GM18499 (cell line): ENCODE data around the gene NHP2.

Source experiments
- ATAC-seq: cut with Tn5 transposase; IDR thresholded peaks from one replicate; pipeline ENCODE4 v1.9.1; 2021; ENCODE audit warnings: moderate number of reproducible peaks; ENCODE audit not compliant: insufficient read depth, unreplicated experiment

NHP2 gene

DNA sequence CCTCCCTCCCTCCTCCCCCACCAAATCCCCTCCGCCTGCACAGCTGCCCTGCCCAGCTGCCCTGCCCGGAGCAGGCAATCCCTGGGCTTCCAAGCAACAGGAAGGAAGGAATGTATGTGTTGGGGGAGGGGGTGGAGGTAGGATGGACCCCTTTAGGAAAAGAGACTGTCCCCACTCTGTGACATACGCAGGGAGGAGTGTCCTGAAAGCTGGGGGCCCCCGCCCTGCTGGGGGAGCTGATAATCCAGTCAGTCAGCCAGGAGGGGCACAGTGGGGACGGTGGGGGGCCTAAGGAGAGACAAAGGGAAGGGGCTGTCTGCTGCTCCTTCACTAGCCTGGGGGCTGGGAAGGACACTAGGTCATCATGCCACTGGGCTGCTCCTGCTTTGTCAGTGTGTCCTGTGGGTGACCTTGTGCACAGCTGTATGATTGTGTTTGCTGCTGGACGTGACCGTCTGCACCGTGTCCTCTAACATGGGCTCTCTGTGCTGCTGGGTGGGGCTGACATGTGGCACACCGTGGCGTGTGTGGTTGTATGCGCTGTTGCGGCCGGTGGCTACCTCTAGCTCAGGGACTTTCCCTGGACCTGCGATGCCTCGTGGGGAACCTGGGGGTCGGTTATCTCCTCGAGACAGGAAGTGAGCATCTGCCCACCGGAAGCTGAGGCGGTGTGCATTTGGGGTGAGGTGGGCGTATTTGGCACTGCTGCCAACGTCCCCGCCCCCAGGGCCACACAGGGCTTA, 37.4 kb downstream of the NHP2 start:
- ATAC-seq = no peak

GRCh38 chr5:178115814-178116142, 37.9 kb downstream of the NHP2 start:
- no peak for ATAC-seq

DNA sequence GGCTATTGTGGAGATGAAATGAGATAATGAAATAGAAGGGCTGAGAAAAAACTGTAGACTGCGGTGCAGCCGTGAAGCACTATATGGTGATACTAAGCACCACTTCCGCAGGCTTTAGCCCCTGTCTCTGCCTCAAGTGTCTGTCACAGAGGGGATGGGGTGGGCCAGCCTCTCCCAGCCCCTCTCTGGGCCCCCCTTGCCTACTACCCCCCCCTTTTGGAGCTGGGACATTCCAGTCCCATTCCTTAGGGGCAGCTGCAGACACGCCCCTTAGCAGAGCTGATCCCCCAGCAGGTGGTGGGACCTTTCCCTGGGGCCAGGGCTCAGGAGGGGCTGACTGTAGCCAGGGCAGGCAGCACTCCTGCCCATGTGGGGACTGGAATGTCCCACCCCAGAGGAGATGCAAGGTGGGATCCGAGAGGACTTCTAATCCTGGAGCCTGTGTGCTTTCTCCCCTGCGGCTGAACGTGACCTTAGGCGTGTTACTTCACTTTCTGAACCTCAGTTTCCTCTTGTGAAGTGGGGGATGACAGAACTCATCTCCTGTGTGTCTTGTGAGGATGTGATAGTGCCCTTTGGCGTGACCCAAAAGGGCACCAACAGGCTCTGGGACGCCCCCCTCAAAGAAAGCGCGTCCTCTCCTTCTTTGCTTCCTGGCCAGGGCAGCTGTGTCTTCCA, 38.4 kb downstream of the NHP2 start:
- ATAC-seq = no peak

- ATAC-seq = no peak
Measured at GRCh38 chr5:178114325-178115135, 39.2 kb downstream of the NHP2 start.

DNA sequence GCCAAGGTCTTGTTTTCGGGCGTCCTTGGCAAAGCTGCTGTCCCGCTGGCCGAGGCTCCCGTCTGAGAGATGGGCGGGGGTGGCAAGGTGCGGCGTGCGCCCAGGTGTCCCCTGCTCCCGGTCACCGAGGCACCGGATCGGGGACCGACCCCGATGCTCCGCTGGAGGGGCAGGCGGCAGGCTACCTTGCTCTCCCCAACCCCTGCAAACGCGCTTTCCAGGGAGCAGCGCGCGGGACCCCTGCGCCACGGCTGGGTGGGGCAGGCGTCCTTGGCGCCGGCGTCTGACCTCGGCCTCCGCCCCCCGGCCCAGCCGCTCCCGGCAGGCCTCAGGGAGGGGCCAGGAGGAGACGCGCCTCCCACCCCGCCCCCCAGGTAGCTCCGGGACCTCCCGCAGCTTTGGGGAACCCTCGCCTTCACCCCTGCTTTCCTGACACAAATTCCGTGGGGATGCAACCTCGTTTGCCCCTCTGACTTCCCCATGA, 39.8 kb downstream of the NHP2 start:
- ATAC-seq = no peak

DNA sequence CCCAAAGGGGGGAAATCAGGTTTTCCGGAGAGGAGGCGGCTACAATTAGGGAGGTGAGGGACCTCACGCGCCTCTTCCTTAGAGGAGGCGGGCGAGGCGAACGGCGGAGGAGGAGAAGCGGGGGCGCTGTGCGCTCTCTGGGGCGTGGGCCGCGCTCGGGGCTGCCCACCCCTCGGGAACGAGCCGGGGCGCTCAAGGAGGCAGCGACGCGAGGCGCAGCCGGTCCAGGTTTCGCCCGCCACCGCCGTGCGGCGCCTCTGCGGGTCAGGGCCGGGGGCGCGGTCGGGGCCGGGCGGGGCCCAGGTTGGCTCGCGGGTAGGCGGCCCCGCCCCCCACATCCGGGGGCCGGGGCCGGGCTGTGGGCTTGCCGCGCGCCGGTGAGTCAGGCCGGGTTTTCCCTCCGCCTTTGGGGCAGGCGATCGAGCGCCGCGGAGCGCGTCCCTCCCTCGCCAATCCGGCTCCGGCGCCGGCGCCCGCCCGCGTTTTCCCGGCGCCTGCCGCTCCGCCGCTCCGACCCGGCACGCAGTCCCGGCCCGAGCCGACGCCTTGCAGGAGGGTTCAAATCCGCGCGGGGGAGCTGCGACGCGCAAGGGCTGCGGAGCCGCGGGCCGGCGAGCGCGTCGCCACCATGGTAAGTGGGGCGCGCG, 40.4 kb downstream of the NHP2 start, which contains the start of gene N4BP3:
Gene N4BP3, plus strand, starts transcription at position 392 of the 647 bp plus-strand sequence. CDS start 6,052 bp downstream, outside the sequence.
- peak; percentile 33 for ATAC-seq

DNA sequence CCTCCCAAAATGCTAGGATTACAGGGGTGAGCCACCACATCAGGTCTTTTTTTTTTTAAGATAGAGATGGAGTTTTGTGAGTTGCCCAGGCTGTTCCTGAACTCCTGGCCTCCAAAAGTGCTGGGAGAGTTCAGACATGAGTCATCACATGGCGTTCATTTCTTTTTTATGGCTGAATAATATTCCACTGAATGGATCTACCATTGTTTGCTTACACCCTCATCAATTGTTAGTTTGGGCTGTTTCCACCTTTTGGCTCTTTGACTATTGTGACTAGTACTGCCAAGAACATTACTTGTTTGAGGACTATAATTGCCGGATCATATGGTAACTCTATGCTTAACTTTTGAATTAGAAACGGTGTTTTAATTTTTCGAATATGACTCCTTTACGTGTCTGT, 41.1 kb downstream of the NHP2 start:
- no peak for ATAC-seq

- no peak for ATAC-seq
Measured at GRCh38 chr5:178111925-178112324, 41.8 kb downstream of the NHP2 start.

DNA sequence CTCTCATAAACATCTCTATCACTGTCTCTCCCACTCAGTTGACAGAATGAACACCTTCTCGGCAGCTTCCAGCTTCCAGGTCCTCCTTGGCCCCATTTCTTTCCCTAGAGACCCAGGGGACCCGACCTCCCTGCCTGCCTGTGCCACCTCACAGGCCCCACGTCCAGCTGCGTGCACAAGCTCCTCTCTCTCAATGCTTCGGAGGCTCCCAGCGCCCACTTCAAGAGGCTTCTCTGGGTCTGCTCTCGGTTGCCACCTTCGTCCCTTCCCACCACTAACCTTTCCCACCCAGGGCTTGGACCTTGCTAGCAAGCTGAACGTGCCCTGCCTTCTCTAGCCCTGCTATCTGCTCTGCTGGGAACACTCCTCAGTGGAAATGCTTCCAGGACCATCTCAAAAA, 43.2 kb downstream of the NHP2 start:
- ATAC-seq = no peak

DNA sequence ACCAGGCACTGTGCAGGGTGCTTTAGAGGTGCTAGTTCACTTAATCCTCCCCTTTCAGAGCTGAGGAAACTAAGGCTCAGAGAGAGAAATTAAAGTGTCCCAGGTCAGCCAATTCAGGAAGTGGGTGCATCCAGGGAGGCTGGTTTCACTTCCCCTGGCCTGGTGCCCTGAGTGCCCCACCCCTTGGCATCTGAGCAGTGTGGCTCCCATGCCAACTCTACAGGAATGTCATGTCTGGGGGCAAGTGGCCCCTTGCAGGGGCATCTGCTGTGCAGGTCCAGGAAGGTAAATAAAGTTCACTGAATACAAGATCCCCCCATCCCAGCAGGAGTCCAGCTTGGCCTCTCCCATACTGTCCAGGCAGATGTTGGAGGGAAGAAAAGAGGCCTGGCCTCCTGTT, 44.7 kb downstream of the NHP2 start:
- no peak for ATAC-seq

GRCh38 chr5:178108446-178108845, 45.2 kb downstream of the NHP2 start:
- no peak for ATAC-seq

DNA sequence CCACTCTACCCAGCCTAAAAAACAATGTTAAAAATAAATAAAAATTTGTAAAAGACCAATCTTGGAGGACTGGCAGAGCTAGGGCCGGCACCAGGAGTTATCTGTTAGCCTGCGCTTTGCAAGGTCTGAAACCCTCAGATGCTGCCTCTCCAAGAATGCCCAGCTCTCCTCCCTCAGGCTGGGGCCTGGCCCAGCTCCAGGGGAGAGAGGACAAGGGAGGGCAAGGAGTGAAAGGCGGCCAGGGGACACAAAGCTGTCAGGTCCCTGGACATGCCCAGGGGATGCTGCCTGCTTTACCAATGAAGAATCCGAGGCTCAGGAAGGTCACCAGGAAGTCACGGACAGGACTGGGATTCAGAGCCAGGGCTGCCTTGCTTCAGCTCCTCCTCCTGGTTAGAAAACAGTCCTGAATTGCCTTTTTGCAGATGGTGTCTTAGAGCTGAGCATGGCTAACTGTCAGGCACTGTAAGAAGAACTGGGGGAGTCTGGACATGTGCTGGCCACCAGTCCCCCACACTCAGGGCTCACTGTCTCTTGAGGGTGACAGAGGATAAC, 45.9 kb downstream of the NHP2 start:
- ATAC-seq = no peak

DNA sequence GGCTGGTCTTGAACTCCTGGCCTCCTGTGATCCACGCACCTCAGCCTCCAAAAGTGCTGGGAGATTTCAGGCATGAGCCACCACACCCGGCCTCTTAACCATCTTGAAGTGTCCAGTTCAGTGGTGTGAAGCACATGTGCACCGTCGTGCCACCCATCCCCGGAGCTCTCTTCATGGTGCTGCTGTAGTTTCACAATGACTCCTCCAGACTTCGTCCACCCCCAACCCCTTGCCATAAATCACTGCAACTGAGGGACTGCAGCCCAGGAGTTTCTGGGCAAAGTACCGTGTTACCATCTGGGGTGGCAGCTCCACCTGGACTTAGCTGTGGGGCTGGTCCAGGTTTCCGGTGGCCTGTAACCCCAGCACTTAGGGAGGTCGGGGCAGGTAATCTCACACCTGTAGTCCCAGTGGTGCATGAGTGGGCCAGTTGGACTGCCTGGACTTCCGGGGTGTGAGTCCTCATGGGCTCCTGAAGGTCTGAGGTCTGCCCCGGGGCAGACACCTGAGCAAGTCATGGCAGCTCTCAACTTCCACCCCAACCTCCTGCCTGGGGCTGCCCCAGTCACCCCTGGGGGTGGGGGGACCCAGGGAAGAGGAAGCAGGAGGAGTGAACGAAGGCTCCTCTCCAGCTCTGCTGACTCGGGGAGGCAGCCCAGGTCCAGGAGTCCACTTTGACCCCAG, 47.0 kb downstream of the NHP2 start:
- ATAC-seq = no peak

DNA sequence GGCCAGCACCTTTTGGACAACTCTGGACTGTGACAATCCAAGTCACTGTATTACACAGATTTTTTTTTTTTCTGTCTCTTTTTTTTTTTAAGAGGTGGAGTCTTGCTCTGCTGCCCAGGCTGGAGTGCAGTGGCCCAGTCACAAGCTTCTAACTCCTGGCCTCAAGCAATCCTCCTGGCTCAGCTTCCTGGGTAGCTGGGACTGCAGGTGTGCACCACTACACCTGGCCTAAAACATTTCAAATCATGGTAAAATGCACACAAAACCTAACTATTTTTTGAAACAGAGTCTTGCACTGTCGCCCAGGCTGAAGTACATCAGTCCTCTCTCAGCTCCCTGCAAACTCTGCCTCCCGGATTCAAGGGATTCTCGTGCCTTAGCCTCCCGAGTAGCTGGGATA, 47.6 kb downstream of the NHP2 start:
- ATAC-seq = no peak

GRCh38 chr5:178104492-178104891, 49.2 kb downstream of the NHP2 start:
- ATAC-seq = no peak

DNA sequence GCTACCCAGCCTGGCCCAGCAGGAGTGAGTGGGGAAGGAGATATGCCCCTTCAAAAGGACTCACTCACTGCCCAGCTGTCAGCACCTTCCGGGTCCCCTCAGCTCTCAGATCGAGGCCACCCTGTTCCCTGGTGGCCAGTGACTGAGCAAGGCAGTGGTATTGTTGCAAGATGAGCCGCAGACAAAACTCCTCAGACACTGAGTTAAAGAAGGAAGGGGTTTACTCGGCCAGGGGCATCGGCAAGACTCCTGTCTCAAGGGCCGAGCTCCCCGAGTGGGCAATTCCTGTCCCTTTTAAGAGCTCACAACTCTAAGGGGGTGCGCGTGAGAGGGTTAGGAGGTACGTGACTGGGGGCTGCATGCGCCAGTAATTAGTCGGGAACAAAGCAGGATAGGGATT, 50.1 kb downstream of the NHP2 start:
- no peak for ATAC-seq
